Heart left ventricle (tissue), 16 donors: Measurements from ENCODE around the gene CXCR5. TPM values are rescaled to one million over a fixed set of nuclear protein-coding genes. Genes with fewer than 3 reads are reported as not detected.

Experiments used
- ATAC-seq, 4 donors: fragments of 200-7000 bp; cut with Tn5 transposase; one replicate each; pipeline ENCODE4 v1.9.1; 2020 to 2022; ENCODE audit warnings: moderate library complexity in 4 of 4, mild to moderate bottlenecking in 3 of 4, moderate number of reproducible peaks in 1 of 4
- DNase-seq, 5 donors: peaks; one replicate each; pipeline ENCODE4 v3.0.0-alpha.2; 2020
- H3K27ac ChIP-seq, 12 donors: fragments of 200-600 bp; sonication (generic) in 4 of 12; one replicate each; pipeline versions ENCODE4 v1.5.0 to v1.8.0; 2016 to 2022; ENCODE audit warnings: mild to moderate bottlenecking in 2 of 12
- H3K27me3 ChIP-seq, 9 donors: fragments of 200-600 bp; sonication (generic) in 2 of 9; one replicate each; pipeline versions ENCODE4 v1.5.1 to v1.8.0; 2016 to 2022; ENCODE audit warnings: mild to moderate bottlenecking in 3 of 9
- H3K36me3 ChIP-seq, 9 donors: fragments of 200-600 bp; sonication (generic) in 2 of 9; one replicate each; pipeline versions ENCODE4 v1.5.0 to v1.8.0; 2018 to 2022; ENCODE audit warnings: mild to moderate bottlenecking in 2 of 9
- H3K4me1 ChIP-seq, 12 donors: fragments of 200-600 bp; sonication (generic) in 4 of 12; one replicate each; pipeline versions ENCODE4 v1.5.0 to v1.8.0; 2016 to 2022; ENCODE audit warnings: mild to moderate bottlenecking in 3 of 12
- H3K4me3 ChIP-seq, 12 donors: fragments of 200-600 bp; sonication (generic) in 4 of 12; one replicate each; pipeline versions ENCODE4 v1.5.0 to v1.8.0; 2017 to 2022; ENCODE audit warnings: mild to moderate bottlenecking in 9 of 12, moderate library complexity in 4 of 12
- H3K9me3 ChIP-seq, 12 donors: fragments of 200-600 bp; sonication (generic) in 4 of 12; one replicate each; pipeline versions ENCODE4 v1.5.0 to v1.8.0; 2016 to 2022; ENCODE audit warnings: mild to moderate bottlenecking in 1 of 12
- POLR2A ChIP-seq, 2 donors: fragments of 450-650 bp; IDR thresholded peaks; one replicate each; pipeline ENCODE4 v1.6.1; 2017; ENCODE audit warnings: antibody characterized with exemption in 2 of 2, mild to moderate bottlenecking in 2 of 2, moderate library complexity in 2 of 2
- WGBS, 4 donors: extraction: QIAGEN DNeasy Blood & Tissue Kit in 2 of 4; methylation state at CpG; one replicate each; pipeline versions ENCODE4 v1.1.5 to v1.1.7; 2013 to 2018; 5-methylcytosine and 5-hydroxymethylcytosine counted together
- intact Hi-C, 10 donors: fragments of 100-400 bp; cut with DNase I; formaldehyde crosslinking; loops; one replicate each; pipeline versions ENCODE4 v1.11.1 to v1.14.2; 2022
- polyA plus RNA-seq, 2 donors: library from polyadenylated mRNA; stranded (reverse); fragments of 200-250 nt; gene quantifications; one replicate each; pipeline ENCODE4 v1.2.3, GENCODE V29; 2013
- total RNA-seq, 9 donors: library from RNA; depleted of rRNA in 2 of 9; stranded (reverse); fragments of >200 nt in 2 of 9; fragmentation: NEBNext Ultra II Directional in 3 of 9; extraction: Animal tissue kit (Norgen Biotek cat#: 25700) in 3 of 9; gene quantifications; one replicate each; pipeline versions ENCODE4 v1.1.0 to v1.2.4, GENCODE V29; 2016 to 2023
- TF ChIP-seq, protein P1 (sequence below), 12 donors: fragments of 200-600 bp; sonication (generic) in 4 of 12; IDR thresholded peaks; one replicate each; pipeline versions ENCODE4 v1.5.0 to v1.8.0; 2018 to 2022; ENCODE audit warnings: antibody characterized with exemption in 12 of 12, mild to moderate bottlenecking in 5 of 12
- donor health status: ischemic (EF 13 %, LVEDD 7.1; RV severe dilation, severe dysfunction).
- donor health status: healthy with polysubstance abuse.
- donor health status: DM: no; HTN: yes; CAD: no.
- donor health status: DM: no; HTN: no; CAD: no.
- donor health status: ischemic (EF 25% LVEDD 6.9; RV normal size, moderate dysfunction).
- donor health status: ischemic (EF 25% LVEDD 5.7; RV mildly dilated, moderate dysfunction).
- donor health status: healthy.
- donor health status: DM: yes; HTN: yes; CAD: no.
- donor health status: ischemic (EF 35%, LVEDD 5.7; RV mildly dilated, moderate dysfunction).
- donor health status: nonischemic (EF 11% LVEDD 7.7; RV severe dilation, severe dysfunction).
- donor health status: DM: yes; HTN: yes; CAD: no.
- donor health status: PGD.
- donor health status: ischemic (EF 29% LVEDD 5.4; RV normal size, mild dysfunction).
- donor health status: nonischemic (EF 23%, LVEDD 6.1; RV moderate dilation, normal function).

CXCR5 gene
- total and polyA plus RNA-seq, 11 donors: 0.11 to 0.27 (median 0.25) TPM; not detected in 8

DNA sequence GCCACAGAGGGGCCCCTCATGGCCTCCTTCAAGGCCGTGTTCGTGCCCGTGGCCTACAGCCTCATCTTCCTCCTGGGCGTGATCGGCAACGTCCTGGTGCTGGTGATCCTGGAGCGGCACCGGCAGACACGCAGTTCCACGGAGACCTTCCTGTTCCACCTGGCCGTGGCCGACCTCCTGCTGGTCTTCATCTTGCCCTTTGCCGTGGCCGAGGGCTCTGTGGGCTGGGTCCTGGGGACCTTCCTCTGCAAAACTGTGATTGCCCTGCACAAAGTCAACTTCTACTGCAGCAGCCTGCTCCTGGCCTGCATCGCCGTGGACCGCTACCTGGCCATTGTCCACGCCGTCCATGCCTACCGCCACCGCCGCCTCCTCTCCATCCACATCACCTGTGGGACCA is 10.0 kb downstream of the CXCR5 start:
- DNase-seq: peak in 2 of 5 donors; percentile 13 to 47
- WGBS, 4 donors: 93 to 98% (median 96%) methylated on average over 20 to 22 of the region's 22 CpGs
- Histone ChIP-seq H3K9me3 (no peaks in the 10 kb centered on the region), H3K27ac (peak overlapping the region in 1 of 12 donors; percentile 46), H3K4me1 (peaks cover 0 to 36% (median 14%) of the 10 kb centered on the region in 12 donors), H3K36me3 (peaks cover 0 to 18% (median 11%) of the 10 kb centered on the region in 9 donors), H3K4me3 (no peak overlapping the region), H3K27me3 (no peaks in the 10 kb centered on the region)
- TF ChIP-seq, protein P1, sequence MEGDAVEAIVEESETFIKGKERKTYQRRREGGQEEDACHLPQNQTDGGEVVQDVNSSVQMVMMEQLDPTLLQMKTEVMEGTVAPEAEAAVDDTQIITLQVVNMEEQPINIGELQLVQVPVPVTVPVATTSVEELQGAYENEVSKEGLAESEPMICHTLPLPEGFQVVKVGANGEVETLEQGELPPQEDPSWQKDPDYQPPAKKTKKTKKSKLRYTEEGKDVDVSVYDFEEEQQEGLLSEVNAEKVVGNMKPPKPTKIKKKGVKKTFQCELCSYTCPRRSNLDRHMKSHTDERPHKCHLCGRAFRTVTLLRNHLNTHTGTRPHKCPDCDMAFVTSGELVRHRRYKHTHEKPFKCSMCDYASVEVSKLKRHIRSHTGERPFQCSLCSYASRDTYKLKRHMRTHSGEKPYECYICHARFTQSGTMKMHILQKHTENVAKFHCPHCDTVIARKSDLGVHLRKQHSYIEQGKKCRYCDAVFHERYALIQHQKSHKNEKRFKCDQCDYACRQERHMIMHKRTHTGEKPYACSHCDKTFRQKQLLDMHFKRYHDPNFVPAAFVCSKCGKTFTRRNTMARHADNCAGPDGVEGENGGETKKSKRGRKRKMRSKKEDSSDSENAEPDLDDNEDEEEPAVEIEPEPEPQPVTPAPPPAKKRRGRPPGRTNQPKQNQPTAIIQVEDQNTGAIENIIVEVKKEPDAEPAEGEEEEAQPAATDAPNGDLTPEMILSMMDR (IDR thresholded peaks at IDR 0.05): no peak
- TF ChIP-seq POLR2A (IDR thresholded peaks at IDR 0.05): no peak
- intact Hi-C loops: loop anchor here in 2 of 10 donors (5.0 to 10.0 kb wide), 2 partner anchors 101 to 119 kb away; partner anchors contain the start of gene DDX6 (in 1 of the 2)
- no peak for ATAC-seq

DNA sequence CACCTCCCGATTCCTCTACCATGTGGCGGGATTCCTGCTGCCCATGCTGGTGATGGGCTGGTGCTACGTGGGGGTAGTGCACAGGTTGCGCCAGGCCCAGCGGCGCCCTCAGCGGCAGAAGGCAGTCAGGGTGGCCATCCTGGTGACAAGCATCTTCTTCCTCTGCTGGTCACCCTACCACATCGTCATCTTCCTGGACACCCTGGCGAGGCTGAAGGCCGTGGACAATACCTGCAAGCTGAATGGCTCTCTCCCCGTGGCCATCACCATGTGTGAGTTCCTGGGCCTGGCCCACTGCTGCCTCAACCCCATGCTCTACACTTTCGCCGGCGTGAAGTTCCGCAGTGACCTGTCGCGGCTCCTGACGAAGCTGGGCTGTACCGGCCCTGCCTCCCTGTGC is 10.5 kb downstream of the CXCR5 start:
- TF ChIP-seq POLR2A (IDR thresholded peaks at IDR 0.05): no peak
- TF ChIP-seq, protein P1 (IDR thresholded peaks at IDR 0.05): no peak
- Histone ChIP-seq H3K36me3 (peaks cover 0 to 23% (median 16%) of the 10 kb centered on the region in 9 donors), H3K9me3 (no peaks in the 10 kb centered on the region), H3K4me1 (peaks cover 0 to 33% (median 10%) of the 10 kb centered on the region in 12 donors), H3K4me3 (no peak overlapping the region), H3K27ac (no peak overlapping the region), H3K27me3 (no peaks in the 10 kb centered on the region)
- ATAC-seq (no peak), DNase-seq (no peak)
- WGBS, 4 donors: 94 to 98% (median 95%) methylated on average over 17 to 19 of the region's 19 CpGs
- intact Hi-C loops: loop anchor here in 2 of 10 donors (5.0 to 10.0 kb wide), 2 partner anchors 102 to 119 kb away; partner anchors contain the start of gene DDX6 (in 1 of the 2)

DNA sequence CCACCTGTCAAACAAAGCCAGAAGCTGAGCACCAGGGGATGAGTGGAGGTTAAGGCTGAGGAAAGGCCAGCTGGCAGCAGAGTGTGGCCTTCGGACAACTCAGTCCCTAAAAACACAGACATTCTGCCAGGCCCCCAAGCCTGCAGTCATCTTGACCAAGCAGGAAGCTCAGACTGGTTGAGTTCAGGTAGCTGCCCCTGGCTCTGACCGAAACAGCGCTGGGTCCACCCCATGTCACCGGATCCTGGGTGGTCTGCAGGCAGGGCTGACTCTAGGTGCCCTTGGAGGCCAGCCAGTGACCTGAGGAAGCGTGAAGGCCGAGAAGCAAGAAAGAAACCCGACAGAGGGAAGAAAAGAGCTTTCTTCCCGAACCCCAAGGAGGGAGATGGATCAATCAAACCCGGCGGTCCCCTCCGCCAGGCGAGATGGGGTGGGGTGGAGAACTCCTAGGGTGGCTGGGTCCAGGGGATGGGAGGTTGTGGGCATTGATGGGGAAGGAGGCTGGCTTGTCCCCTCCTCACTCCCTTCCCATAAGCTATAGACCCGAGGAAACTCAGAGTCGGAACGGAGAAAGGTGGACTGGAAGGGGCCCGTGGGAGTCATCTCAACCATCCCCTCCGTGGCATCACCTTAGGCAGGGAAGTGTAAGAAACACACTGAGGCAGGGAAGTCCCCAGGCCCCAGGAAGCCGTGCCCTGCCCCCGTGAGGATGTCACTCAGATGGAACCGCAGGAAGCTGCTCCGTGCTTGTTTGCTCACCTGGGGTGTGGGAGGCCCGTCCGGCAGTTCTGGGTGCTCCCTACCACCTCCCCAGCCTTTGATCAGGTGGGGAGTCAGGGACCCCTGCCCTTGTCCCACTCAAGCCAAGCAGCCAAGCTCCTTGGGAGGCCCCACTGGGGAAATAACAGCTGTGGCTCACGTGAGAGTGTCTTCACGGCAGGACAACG is 11.7 kb downstream of the CXCR5 start:
- Histone ChIP-seq H3K4me3 (no peak overlapping the region), H3K9me3 (no peaks in the 10 kb centered on the region), H3K27me3 (no peaks in the 10 kb centered on the region), H3K4me1 (peaks cover 0 to 22% (median under 1%) of the 10 kb centered on the region in 12 donors), H3K27ac (peak overlapping the region in 2 of 12 donors; percentile 37 to 43), H3K36me3 (peaks cover 0 to 35% (median 28%) of the 10 kb centered on the region in 9 donors)
- whole genome bisulfite sequencing, 4 donors: 63 to 73% (median 67%) methylated on average over 26 of the region's 26 CpGs
- ATAC-seq: no peak
- no peak for TF ChIP-seq POLR2A (IDR thresholded peaks at IDR 0.05)
- TF ChIP-seq, protein P1 (IDR thresholded peaks at IDR 0.05): no peak
- DNase-seq: peak in 2 of 5 donors; percentile 26 to 56
- intact Hi-C loops: loop anchor here in 1 of 10 donors (5.0 to 10.0 kb wide), 2 partner anchors 37 to 121 kb away; no protein-coding TSS in a partner anchor

DNA sequence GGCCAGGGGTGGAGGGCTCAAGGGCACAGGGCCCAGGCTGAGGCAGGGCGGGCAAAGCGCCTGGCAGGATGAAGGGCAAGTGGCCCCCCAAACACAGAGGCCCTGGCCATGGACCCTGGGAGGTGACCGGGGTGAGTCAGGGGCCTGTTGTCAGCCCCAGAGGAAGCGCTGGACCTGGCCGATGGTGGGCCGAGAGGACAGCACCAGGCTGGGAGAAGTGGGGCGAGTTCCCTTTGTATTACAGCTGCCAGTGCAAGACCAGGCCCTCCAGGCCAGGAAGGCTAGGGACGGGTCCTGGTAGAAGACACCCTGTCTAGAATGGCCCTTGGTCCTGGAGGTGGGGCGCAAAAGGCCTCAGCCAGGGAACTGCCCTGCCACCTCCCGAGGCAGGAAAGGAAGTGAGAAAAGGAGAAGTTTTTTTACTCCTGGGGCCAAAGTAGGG is 12.8 kb downstream of the CXCR5 start:
- Histone ChIP-seq H3K4me1 (peaks cover 0 to 19% (median 0%) of the 10 kb centered on the region in 12 donors), H3K4me3 (no peak overlapping the region), H3K36me3 (peaks cover 0 to 46% (median 39%) of the 10 kb centered on the region in 9 donors), H3K27me3 (no peaks in the 10 kb centered on the region), H3K9me3 (no peaks in the 10 kb centered on the region), H3K27ac (peak overlapping the region in 2 of 12 donors; percentile 22 to 37)
- DNase-seq (peak in 2 of 5 donors; percentile 20 to 61), ATAC-seq (no peak)
- no peak for TF ChIP-seq POLR2A (IDR thresholded peaks at IDR 0.05)
- TF ChIP-seq, protein P1 (IDR thresholded peaks at IDR 0.05): no peak
- WGBS, 4 donors: 75 to 81% (median 79%) methylated on average over 6 to 10 of the region's 10 CpGs
- intact Hi-C loops: loop anchor here in 1 of 10 donors (5.0 to 10.0 kb wide), 2 partner anchors 36 to 122 kb away; no protein-coding TSS in a partner anchor
